ENCODE data around the gene PLPP1.

PLPP1 gene

DNA sequence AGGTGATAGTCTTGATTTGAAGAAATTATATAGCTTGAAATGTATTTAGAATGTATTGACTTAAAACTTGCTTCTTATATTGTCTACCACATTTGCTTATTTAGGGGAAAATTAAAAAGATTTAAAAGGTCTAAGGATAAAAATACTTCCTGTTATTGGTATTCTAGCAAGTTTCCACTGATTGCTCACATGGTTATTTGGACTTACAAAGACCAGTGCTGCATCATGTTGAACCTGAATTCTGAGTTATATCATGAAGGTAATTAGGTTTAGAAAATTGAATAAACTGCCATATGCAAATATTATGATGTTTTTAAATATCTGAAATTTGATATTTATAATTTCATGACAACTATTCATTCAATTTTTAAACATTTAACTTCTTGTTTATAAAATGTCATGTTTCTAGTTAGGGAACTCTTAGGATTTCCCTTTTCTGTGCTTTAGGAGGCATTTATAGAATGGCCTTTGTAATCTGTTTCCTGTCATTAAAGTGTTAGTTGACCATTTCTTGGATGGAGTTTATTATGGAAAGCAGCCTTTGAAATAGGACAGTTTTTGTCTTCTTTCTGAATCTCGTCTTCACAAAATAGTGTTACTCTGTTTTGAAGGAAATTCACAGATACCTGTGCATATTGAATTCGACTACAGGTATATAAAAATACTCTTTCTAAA is 141.1 kb downstream of the PLPP1 start:
- peak; percentile 27 for FAIRE-seq

- no peak for FAIRE-seq
Observed at GRCh38 chr5:55392669-55393068, 142.1 kb downstream of the PLPP1 start.

DNA sequence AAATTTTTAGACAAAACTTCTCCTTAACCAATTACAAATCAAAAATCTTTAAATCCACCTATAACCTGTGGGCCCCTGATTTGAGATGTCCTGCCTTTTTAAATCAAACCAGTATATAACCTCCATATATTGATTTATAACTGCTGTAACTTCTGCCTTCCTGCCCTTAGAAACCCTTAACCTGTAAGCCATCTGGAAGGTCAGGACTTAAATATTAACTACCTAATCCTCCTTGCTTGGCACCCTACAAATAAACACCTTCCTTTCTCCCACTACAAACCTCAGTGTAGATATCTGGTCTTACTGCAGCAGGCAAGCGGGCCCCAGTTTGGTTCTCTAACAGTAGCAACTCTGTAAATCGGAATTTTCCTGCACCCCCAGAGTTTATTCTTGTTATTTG is 143.1 kb downstream of the PLPP1 start:
- FAIRE-seq, result no peak

DNA sequence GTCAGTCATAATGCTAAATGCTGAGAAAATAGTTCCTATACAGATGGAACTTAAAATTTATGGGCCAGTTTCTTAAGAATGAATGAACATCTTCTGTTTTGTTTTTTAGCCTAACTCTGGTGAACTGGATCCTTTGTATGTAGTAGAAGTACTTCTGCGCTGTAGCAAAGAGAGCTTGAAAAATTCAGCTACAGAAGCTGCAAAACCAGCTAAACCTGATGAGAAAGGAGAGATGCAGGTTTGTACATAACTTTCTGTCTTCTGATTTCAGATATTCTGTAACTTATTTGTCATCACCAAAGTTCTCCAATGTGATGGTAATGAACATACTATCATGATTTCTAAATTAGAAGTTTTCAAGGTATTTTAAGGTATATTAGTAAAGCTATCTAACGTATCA is 146.9 kb downstream of the PLPP1 start:
- FAIRE-seq, result peak; percentile 24

DNA sequence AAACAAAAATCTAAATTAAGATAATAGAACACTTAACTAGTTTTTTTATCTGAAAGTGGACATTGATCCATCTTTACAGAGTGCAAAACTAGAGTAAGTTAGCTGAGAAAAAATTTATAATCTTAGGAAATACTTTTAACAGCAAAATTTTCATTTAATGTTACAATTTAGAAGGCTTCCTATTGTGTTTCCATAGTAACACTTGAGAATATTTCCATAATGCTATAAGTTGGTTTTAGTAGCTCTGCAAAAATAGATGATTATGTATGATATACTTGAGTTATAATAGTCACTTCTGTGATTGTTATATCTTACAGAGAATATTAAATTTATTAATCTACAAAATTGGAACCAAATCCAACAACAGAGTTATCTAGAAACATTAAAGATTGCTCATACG is 148.4 kb downstream of the PLPP1 start:
- FAIRE-seq, result peak; percentile 88

DNA sequence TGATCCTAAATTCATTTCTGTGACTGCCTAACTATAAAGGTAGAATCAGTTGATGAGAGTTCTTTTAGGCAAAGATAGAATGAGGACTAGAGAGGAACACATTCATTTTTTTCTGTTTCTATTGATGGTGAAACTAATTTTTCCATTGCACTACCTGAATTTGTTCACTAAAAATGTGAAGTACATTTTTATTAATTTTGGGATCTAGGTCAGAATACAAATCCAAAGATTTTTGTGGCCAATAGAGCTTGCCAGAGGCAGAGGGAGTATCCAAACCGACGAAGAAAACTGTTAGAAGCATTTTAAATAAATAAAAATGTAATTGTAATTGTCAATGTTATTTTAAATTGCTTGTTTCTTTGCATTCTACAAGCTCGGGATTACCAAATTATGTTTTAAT is 148.9 kb downstream of the PLPP1 start:
- no peak for FAIRE-seq

DNA sequence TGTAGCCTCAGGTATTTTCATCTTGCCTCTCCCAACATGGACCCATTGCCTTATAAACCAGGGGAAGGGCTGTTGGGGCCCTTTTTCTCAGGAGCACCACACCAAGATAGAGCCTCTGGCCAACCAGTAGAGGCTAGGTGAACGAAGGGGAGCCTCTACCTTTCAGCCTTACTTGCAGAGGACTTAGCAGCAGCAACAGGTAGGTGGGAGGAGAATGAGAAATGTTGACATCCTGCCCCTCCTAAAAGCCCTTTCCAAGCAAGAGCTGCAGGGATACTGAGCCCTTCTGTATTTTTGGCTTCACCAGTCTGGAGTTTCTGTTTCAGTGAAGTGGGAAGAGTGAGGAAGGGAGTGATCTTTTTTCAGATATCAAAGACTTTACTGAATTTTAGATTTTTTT is 149.5 kb downstream of the PLPP1 start:
- FAIRE-seq, result no peak

- FAIRE-seq, result peak; percentile 47
Observed at GRCh38 chr5:55384072-55384471, 150.7 kb downstream of the PLPP1 start.

- peak; percentile 96 for FAIRE-seq
Observed at GRCh38 chr5:55383254-55383653, 151.5 kb downstream of the PLPP1 start.

DNA sequence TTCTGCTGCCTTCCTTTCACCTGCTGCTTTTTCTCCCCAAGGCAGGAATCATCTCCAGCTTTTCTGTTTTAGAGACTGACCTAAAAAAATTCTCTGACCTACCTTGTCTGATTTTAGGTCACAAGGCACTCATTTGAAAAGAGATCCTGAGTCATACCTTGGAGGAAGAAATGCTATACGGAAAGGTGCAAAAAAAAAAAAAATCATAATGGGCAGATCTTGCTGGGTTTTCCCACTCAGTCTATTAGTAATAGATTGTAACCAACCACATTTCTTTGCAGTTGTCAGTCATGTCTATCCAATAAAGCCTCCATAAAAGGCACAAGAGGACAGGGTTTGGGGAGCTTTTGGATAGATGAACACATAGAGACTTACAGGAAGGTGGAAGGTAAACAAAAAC is 157.0 kb downstream of the PLPP1 start:
- no peak for FAIRE-seq

All from islet of Langerhans (tissue), 1 donor.